ENCODE data around the gene ZNF71.

ZNF71 gene

GRCh38 chr19:56594783-56595547, at the start of gene ZNF71:
Gene ZNF71 (plus strand): TSS chr19:56595302. CDS start chr19:56601559, 6,257 bp downstream.
- H3K36me3 ChIP-seq = peaks cover 31% of the 10 kb centered on the region
- TF ChIP-seq Cebpa-rat (IDR thresholded peaks at IDR 0.05) = no peak
- H3K4me1 ChIP-seq = peaks cover 10% of the 10 kb centered on the region
- peaks cover 68% of the 10 kb centered on the region for H3K9me3 ChIP-seq
- H3K4me3 ChIP-seq = peak within 1 kb of the TSS; percentile 94
- no peaks in the 10 kb centered on the region for H3K27me3 ChIP-seq
- peak within 1 kb of the TSS; percentile 91 for H3K9ac ChIP-seq
- H3K27ac ChIP-seq = peak within 1 kb of the TSS; percentile 86
- no peaks in the 10 kb centered on the region; the same call in 1 of the 2 replicates for H4K20me1 ChIP-seq
- peak within 1 kb of the TSS; percentile 77 for H3K4me2 ChIP-seq

- H3K27ac ChIP-seq = no peak overlapping the region
- no peak for TF ChIP-seq Cebpa-rat (IDR thresholded peaks at IDR 0.05)
- H3K27me3 ChIP-seq = no peaks in the 10 kb centered on the region
- no peak overlapping the region for H3K4me2 ChIP-seq
- peaks cover 95% of the 10 kb centered on the region for H3K36me3 ChIP-seq
- no peak overlapping the region for H3K4me3 ChIP-seq
- no peaks in the 10 kb centered on the region for H4K20me1 ChIP-seq
- H3K9ac ChIP-seq = no peak overlapping the region
- H3K9me3 ChIP-seq = peaks cover 94% of the 10 kb centered on the region
- H3K4me1 ChIP-seq = no peaks in the 10 kb centered on the region
These were observed 47.6 kb upstream of the ZNF71 start for GRCh38 chr19:56547535-56547934.

- Histone ChIP-seq H3K36me3 (peaks cover 91% of the 10 kb centered on the region), H4K20me1 (no peaks in the 10 kb centered on the region), H3K4me1 (peaks cover 1% of the 10 kb centered on the region; the same call in 1 of the 2 replicates), H3K27me3 (no peaks in the 10 kb centered on the region), H3K9ac (no peak overlapping the region), H3K9me3 (peaks cover 95% of the 10 kb centered on the region), H3K4me2 (no peak overlapping the region), H3K4me3 (peak overlapping the region; percentile 35; the same call in 1 of the 2 replicates), H3K27ac (no peak overlapping the region)
- no peak for TF ChIP-seq Cebpa-rat (IDR thresholded peaks at IDR 0.05)
These were observed 40.7 kb upstream of the ZNF71 start for GRCh38 chr19:56554272-56554869.

DNA sequence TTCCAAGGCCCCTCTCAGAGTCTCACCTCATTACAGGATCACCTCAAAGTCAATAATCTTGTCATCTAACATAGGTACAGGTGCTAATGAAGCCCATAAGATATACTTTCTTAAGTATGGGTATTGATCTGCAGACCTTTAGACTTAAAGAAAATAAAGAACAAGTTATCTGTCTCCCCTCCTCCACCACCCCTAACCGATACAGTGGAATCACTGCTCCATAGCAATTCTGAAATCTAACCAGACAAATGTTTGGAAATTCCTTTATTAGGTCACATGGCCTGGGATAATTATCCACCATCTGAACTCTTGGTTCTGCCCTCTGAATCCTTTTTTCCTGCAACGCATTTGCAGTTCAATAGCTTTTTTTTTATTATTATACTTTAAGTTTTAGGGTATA, 32.3 kb upstream of the ZNF71 start:
- Histone ChIP-seq H3K27ac (no peak overlapping the region), H4K20me1 (no peaks in the 10 kb centered on the region), H3K4me3 (no peak overlapping the region), H3K36me3 (peaks cover 58% of the 10 kb centered on the region), H3K4me1 (peaks cover 14% of the 10 kb centered on the region), H3K27me3 (no peaks in the 10 kb centered on the region), H3K9ac (no peak overlapping the region), H3K4me2 (no peak overlapping the region), H3K9me3 (peaks cover 86% of the 10 kb centered on the region)
- TF ChIP-seq Cebpa-rat (IDR thresholded peaks at IDR 0.05) = no peak

GRCh38 chr19:56566904-56567273, 28.2 kb upstream of the ZNF71 start:
- Histone ChIP-seq H3K36me3 (peaks cover 67% of the 10 kb centered on the region), H4K20me1 (no peaks in the 10 kb centered on the region), H3K9me3 (peaks cover 84% of the 10 kb centered on the region)

DNA sequence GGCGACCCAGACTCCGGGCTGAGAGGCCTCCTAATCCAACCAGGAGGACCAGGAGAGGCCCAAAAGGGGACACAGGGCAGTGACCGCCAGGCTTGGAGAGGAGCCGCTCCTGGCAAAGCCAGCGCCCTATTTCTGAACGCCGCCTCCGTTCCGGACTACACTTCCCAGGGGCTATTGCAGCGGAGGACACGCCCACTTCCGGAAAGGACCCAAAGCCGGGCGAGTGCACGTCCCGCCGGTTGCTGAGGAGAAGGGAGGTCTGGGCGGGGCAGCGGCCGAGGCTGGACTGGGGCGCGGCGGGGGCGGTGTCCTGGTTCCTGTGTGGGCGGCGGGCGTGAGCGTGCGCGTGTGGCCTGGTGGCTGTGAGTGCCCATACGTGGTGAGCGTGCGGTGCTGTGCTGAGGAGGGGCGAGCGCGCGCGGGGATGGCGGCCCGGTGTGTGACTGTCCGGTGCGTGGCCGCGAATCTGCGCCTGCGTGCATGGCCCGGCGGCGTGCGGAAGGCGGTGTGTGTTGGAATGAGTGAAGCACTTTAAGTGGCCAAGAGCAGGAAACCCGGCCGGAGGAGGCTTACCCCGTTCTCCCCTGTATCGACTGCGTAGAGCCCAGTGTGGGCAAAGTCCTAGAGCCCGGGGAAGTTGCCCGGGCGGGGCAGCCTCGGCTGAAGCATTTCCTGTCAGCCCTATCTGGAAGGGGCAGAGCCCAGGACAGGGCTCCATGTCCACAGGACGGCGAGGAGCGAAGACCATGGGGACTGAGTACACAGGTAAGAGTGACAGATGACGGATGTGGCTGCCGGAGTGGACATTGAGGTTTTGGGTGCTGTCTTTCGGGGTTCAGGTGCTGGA, 27.6 kb upstream of the ZNF71 start, which contains the start of gene ZNF470:
ZNF470 (plus strand) TSS at position 195 of the 847 bp plus-strand sequence. CDS start 2,844 bp downstream, outside the sequence.
- Histone ChIP-seq H3K27ac (peak within 1 kb of the TSS; percentile 82), H3K4me3 (peak within 1 kb of the TSS; percentile 91), H3K9ac (peak within 1 kb of the TSS; percentile 86), H3K36me3 (peaks cover 66% of the 10 kb centered on the region), H3K27me3 (no peaks in the 10 kb centered on the region), H4K20me1 (no peaks in the 10 kb centered on the region), H3K9me3 (peaks cover 84% of the 10 kb centered on the region), H3K4me2 (peak within 1 kb of the TSS; percentile 98), H3K4me1 (peaks cover 18% of the 10 kb centered on the region)
- TF ChIP-seq Cebpa-rat (IDR thresholded peaks at IDR 0.05) = no peak

More at GRCh38 chr19:56566904-56567273, 28.2 kb upstream of the ZNF71 start:
- peaks cover 18% of the 10 kb centered on the region for H3K4me1 ChIP-seq
- H3K27me3 ChIP-seq = no peaks in the 10 kb centered on the region
- H3K9ac ChIP-seq = peak overlapping the region; percentile 86
- peak overlapping the region; percentile 91 for H3K4me3 ChIP-seq
- H3K27ac ChIP-seq = peak overlapping the region; percentile 82
- TF ChIP-seq Cebpa-rat (IDR thresholded peaks at IDR 0.05) = no peak
- peak overlapping the region; percentile 98 for H3K4me2 ChIP-seq

GRCh38 chr19:56572589-56572988, 22.5 kb upstream of the ZNF71 start:
- H3K9ac ChIP-seq = no peak overlapping the region
- H4K20me1 ChIP-seq = no peaks in the 10 kb centered on the region
- H3K27me3 ChIP-seq = no peaks in the 10 kb centered on the region
- no peak overlapping the region for H3K4me3 ChIP-seq
- peaks cover 95% of the 10 kb centered on the region for H3K9me3 ChIP-seq
- peaks cover 92% of the 10 kb centered on the region for H3K36me3 ChIP-seq
- H3K4me1 ChIP-seq = peaks cover 11% of the 10 kb centered on the region
- no peak for TF ChIP-seq Cebpa-rat (IDR thresholded peaks at IDR 0.05)
- no peak overlapping the region for H3K27ac ChIP-seq
- no peak overlapping the region for H3K4me2 ChIP-seq

DNA sequence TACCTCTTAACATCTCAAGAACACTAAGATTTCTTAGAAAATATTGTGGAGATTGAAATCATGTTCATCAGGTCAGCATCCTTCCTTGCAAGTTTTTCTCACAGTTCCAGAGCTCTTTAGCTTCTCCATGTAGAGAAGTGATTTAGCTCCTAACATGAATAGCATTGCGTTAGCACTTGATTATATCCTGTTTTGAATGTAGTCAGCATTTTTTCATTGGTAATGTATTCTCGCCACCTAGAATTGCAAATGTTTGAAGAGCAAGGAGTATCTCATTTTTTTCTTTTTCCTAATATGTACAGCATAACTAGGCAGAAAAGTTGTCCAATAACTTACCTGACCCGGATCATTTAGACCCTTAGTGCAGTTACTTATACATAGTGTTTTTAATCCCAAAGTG, 21.2 kb upstream of the ZNF71 start:
- Histone ChIP-seq H3K4me2 (no peak overlapping the region), H3K9me3 (peaks cover 99% of the 10 kb centered on the region), H3K27me3 (no peaks in the 10 kb centered on the region), H3K9ac (no peak overlapping the region), H3K36me3 (peaks cover 99% of the 10 kb centered on the region), H4K20me1 (no peaks in the 10 kb centered on the region), H3K4me1 (no peaks in the 10 kb centered on the region), H3K27ac (no peak overlapping the region), H3K4me3 (0 out of 2 replicates have a peak overlapping the region, but pooled peaks have one; percentile 26)
- TF ChIP-seq Cebpa-rat (IDR thresholded peaks at IDR 0.05) = no peak

- Histone ChIP-seq H3K9me3 (peaks cover 99% of the 10 kb centered on the region), H3K36me3 (peaks cover 91% of the 10 kb centered on the region)
- TF ChIP-seq Cebpa-rat (IDR thresholded peaks at IDR 0.05) = no peak
These were observed 17.1 kb upstream of the ZNF71 start for GRCh38 chr19:56577719-56578602.

More at GRCh38 chr19:56577719-56578602, 17.1 kb upstream of the ZNF71 start:
- no peaks in the 10 kb centered on the region for H3K4me1 ChIP-seq
- no peak overlapping the region for H3K9ac ChIP-seq
- no peaks in the 10 kb centered on the region for H3K27me3 ChIP-seq
- no peak overlapping the region for H3K27ac ChIP-seq
- peak overlapping the region; percentile 1; the same call in 1 of the 2 replicates for H3K4me3 ChIP-seq
- H4K20me1 ChIP-seq = no peaks in the 10 kb centered on the region
- no peak overlapping the region for H3K4me2 ChIP-seq
